GM19025 (cell line): ENCODE measurements around the gene RNF141.

Experiments
- ATAC-seq: cut with Tn5 transposase; IDR thresholded peaks from one replicate; pipeline ENCODE4 v1.9.1; 2021; ENCODE audit warnings: mild to moderate bottlenecking, low read depth, moderate library complexity; ENCODE audit not compliant: unreplicated experiment

RNF141 gene, protein sequence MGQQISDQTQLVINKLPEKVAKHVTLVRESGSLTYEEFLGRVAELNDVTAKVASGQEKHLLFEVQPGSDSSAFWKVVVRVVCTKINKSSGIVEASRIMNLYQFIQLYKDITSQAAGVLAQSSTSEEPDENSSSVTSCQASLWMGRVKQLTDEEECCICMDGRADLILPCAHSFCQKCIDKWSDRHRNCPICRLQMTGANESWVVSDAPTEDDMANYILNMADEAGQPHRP

DNA sequence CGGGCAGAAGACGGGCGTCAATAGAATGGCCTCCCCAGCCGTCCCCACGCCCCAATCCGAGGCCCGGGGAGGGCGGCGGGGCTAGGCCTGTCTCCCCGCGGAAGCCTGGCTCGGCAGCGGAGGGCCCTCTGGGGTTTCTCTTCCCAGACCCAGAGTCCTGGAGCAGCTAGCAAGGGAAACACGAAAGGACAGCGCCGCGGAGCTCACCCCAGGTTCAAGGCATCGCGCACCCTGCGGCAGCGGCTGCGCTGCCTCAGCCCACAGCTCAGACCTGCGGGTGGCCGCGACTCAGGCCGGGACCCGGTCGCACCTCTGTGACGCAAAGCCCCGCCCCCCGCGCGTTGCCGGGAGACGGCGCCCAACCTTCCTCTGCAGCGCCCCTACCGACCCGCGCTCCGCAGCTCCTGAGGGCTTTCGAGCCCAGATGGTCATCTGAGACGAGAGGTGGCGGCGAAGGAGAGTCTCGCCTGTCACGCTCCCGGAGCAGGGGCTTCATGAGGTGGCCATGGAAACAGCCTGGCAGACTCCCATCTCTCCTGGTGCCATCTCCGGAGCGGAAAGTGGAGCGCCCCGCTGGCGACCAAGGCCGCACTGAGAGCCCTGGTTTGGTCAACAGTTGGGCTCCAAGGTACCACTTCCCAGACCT lies at the start of gene RNF141:
TSS of gene RNF141 (minus strand) at position 273 of the 646 bp plus-strand sequence. CDS start 7,029 bp downstream, outside the sequence.
- ATAC-seq = peak; percentile 99

DNA sequence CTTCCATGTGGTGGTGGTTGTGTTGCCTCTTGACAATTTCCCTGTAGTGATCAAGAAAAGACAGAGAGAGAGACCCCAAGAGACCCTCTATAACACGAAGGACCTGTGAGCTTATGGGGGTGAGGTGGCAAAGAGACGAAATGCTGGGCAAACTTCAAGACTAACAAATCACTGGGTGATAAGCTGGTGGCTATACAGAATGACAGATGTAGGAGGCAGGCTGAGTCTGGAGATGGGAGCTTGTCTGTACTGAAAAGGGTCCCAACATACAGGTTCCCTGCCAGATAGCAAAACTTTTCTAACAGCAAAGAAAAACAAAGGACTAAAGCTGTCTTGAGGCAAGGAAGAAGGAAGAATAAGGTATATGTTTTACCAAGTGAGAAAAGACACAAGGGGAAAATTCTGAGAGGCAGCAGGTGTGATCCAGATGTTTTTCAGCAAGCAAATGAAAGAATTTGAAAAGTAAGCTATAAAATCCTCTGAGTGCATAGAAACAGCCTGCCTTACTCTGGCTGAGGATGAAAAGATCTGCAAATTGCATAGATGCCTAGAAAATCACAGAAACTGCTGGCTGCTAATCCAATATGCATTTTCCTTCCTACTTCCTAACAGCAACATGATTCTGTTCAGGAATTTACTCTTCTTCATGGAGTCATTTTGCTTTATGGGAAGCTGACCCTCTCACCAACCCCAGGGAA lies 49.4 kb upstream of the RNF141 start:
- no peak for ATAC-seq

DNA sequence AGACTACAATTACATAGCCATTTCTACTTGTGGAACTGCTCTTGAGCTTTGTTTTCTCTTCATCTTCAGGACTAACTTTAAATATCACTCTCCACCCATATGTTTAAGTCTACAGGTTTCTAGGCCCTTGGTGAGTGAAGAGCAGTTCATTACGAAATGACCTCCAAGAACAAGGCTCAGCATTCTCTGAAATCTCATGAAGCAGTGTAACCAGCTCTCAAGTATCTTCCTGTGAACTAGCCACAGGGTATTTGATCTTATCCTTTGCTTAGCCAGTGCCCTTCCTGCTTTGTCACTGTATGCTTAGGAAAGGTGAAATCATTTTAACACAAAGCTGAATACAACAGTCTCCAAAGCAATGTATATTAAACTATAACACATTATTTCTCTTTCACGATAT lies 47.9 kb upstream of the RNF141 start:
- no peak for ATAC-seq

DNA sequence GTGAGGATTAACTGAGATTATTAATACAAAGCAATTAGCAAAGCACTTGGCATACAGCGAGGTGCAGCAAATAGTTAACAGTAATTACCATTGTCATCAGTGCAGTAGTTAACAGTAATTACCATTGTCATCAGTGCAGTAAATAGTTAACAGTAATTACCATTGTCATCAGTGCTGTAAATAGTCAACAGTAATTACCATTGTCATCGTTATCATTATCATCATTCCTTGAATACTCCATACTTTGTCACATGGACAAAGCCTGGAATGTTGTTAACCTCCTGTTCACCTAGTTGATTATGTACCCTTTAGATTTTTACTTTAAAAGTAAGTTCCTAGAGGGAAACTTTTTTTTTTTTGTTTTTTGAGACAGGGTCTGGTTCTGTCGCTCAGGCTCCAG lies 47.0 kb upstream of the RNF141 start:
- ATAC-seq = no peak

DNA sequence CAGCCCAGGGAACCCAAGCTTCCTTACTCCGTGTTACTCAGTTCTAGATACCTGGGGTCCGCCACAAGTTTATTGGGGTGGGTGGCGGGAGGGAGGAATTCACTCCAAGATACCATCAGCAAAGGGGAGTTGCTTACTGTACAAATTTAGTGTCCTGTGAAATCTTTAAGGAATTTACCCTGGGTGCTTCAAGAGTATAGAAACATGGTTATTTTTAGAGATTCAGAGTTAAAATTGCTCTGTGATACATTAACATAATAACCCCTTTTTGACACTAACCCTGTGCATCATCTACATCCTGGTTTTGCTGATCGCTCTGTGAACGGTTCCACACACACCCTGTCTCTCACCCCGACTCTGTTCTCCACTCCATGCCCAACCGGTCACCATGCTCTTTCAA lies 46.4 kb upstream of the RNF141 start:
- no peak for ATAC-seq

DNA sequence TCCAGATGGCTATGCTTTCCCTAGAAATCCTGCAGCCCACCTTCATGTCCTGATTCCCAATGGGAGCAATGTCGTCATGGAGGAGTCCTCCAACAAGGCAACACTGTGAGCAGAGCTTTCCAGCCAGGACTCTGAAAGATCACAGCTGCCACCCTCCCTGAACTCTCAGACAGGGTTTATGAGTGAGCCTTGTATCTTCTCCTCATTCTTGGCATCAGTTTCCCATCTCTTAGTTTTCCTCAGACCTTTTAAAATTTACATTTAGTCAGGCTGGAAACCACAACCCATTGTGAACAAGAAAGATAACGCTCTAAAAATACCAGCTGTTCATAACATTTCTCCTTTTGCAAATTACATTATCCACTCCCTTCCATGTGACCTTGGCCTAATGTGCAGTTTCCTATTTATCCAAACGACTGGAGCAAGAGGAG lies 43.1 kb upstream of the RNF141 start:
- no peak for ATAC-seq

DNA sequence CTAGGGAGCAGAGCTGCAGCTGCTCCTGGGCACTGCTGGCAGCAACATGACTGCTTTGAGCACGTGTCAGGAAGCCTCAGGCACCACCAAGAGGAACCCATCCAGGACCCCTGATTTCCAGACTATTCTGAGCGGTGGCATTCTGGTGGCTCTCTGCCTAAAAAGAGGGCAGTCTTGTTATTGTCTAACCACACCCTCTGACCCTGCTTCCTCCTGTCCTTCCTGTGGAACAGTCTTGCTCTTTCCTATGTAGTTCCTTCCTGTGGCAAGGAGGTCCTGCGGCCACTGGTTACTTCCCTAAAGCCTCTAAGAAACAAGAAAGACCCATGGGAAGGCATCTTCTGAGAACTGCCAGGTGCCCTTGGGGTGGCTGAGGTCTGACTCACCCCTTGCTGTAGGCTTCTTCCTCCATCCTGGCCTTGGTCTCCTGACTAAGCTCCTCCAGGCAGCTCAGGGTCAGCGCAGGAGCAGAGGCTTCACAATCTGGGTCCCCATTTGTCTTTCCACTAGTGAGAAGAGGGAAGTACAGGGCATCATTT lies 40.6 kb upstream of the RNF141 start:
- ATAC-seq = no peak

DNA sequence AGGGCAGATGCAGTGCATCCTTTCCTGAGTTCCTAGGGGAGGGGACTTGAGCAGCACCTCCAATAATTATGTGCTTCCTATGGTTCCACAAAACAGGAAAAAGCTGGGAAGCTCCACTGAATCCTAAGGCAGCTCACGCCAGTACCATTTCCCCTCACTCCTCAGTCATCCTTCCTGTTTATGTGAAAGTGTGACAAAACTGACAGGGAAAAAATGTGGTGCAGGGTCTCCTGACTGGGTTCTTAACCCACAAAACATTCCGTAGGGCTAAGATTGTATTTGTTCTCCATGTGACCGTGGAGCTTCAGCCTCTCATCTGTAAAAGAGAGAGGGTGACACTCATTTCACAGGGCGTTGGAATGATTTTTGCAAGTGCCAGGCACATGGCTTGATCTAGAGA lies 39.6 kb upstream of the RNF141 start:
- ATAC-seq = no peak

DNA sequence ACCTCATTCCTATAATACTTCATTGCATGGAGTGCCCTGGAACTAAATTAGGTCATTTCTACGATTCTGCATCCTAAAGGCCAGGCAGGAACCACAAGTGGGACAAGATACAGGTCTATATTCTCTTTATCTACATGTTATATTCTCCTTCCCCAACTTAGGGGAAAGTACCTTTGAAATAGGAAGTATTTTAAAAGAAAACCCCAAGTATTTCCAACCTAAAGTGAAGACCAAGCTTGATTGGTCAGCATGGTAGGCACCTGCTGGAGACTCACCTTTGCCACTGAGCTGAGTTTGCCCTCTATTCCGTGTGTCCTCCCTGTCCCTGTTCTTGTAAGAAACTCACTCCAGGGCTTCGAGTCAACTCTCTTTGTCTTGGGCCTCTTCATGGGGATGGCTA lies 38.7 kb upstream of the RNF141 start:
- ATAC-seq = no peak

DNA sequence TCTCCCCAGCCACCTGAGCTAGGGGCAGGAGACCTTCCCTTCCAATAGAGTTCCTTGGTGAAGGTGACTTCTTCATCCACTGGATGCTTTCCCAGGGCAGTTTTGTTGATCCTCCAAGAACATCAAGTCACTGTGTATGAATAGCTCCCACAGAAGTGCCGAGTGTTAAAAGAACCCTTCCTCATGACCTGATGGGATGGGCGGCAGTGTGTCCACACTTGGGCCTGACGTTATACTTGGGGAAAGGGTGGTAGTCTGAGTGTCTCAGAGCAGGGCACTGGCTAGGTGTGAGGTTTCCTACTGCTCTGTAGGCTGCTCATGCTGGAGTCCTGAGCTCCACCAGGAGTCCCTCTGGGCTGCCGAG lies 35.0 kb upstream of the RNF141 start:
- ATAC-seq = no peak

DNA sequence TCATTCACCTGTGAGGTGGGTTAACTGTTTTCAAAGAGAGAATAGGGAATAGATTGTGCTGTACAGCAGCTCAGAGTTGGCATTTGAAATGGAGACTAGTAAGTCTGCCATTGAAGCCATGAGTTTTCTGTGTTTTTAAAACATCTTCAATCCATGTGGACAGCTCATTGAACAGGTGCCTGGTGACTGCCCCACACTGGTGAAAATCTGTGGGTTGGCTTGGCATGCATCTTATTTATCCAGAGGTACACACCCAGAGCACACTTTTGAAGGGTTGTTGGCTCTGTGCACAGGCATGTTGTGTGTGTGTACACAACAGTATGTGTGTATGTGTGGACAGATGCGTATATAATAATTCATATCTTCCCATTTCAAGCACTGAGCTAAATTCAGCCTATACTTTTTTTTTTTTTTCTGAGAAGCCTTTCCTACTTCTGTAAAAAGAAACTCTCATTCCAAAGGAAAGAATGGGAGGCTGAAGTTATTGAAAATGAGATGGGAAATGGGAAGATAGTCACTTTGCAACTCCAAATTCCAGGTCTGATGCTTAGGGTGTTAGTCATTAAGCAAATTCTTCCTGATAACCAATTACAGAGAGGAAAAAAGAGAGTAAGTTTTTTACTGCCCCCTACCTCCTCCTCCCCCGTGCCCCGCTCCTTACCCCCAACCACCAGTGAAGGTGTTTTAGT lies 34.5 kb upstream of the RNF141 start:
- no peak for ATAC-seq

DNA sequence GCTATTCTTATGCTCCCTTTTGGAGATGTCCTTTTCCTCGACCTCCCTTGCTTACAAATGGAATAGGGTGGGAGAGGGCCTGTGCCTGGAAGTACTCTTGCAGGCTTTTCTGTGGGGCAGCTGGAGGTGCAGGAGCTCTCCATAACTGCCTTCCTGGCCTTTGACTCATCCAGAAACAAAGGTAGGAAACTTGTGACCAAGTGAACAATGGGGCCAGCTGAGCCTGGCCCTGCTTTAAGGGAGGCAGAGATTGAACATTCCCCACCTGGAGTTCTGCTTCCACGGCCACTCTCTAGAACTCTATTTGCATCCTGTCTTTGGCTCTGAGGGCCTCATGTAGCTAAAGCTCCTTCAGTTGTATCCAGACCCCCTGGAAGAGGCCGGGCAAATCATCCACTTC lies 32.6 kb upstream of the RNF141 start:
- ATAC-seq = no peak

DNA sequence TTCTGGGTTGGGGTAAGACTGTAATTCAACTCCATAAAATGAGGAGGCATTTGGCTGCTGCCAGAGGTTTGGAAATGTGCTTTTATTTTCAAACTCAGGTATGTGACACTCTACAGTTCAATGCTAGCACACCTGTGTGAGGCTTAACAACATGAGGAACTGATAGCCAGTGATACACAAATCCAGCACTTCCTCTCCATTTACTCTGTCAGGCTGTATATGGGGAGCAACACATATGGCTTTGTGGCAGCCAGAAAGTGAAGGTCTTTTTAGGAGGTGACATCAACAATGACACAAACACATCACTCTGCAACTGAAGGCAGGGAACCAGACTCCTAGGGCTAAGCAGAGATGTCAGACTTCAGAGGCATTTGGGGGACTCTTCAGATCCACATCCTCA lies 32.0 kb upstream of the RNF141 start:
- no peak for ATAC-seq

DNA sequence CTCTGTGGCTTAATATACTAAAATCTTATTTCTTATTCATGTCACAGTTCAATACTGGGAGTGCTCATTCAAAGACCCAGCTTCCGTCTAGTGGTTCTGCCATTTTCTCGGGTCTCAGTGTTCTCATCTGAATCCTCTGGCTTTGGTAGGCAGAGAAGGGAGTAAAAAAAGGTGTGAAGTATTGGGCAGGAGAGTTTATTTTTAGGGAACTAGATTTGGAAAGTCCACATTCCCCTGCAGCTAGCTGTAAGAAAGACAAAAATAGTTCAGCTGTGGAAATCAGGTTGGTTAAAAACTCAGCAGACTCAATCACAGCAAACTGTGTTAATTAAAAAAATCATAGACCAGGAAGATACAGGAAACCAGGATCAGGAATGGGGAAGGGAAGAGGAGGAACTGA lies 31.5 kb upstream of the RNF141 start:
- ATAC-seq = no peak

DNA sequence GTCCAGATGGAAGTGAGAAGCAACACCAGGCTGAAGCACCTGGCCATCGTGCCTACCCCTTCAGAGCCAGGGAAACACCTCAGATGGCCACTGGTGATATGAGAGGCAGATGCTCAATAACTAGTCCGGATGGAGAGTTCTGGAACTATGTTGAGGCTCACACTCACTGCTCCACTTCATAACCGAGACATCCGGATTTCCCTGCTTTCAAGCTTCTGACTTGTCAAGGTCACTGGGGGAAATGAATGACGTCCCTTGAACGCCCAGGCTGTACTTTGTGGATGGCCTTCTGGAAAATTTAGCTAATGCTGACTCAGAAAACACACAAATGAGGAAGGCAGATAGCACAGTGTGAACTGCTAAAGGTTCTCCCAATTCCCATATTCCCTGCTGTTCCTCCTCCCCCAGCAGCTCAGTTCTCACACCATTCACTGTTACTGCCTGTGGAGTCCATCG lies 27.5 kb upstream of the RNF141 start, which contains the start of gene LYVE1:
TSS of gene LYVE1 (minus strand) at position 180 of the 456 bp plus-strand sequence. CDS start at position 47, 133 bp downstream.
- no peak for ATAC-seq

DNA sequence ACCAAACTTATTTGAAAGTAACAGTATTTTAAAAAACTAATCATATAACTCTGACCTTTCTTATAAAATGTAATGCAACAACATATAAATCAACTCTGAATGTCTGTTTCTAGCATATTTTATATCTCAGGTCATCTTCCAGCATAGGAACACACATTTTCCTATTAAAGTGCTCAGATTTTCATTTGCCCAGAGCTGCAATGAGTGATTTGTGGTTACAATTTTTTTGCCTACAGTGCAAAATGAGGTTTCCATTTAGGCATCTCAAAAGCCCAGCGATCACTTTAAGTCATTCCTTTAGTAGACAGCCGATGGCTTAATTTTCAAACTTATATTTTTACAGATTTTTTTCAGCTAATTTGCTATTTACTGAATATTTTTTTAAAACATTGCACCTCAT lies 26.5 kb upstream of the RNF141 start:
- ATAC-seq = no peak

DNA sequence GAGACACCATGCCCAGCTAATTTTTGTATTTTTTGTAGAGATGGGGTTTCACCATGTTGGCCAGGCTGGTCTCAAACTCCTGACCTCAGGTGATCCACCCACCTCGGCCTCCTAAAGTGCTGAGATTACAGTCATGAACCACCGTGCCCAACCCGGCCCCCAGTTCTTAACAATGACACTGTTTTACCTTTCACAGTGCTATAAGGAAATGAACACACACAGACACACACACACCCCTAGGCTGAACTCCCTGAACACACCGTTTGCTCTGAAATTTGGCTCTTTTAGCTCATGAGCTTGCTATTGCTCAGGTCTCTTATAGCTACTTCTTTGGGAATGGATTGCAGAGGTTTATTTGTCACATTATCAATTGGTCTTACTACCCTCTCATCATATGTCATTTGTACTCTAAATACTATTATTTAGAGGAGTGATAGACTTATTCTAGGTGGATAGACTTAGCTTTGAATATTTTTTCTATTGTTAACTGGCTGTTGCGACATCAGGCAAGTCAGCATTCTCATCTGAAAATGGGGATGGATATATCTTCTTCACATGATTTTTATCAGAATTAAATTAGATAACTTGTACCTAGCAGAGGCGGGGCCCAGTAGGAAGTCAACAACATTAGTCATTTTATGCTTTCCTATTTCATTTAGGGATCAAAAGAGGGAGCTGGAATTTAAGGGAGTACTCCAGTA lies 25.4 kb upstream of the RNF141 start:
- no peak for ATAC-seq

DNA sequence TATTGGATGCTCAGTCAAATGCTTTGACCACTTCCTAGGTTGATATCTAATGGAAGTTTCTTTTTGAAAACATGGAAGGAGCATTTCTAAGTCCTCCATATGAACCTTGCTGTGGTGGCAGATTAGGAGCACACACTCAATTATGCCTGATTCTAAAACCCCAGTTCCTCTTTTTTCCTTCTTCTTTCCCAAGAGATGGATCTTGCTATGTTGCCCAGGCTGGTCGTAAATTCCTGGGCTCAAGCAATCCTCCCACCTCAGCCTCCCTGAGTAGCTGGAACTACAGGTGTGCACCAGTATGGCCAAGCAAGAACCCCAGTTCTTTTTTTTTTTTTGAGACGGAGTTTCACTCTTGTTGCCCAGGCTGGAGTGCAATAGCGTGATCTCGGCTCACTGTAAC lies 24.5 kb upstream of the RNF141 start:
- ATAC-seq = no peak

DNA sequence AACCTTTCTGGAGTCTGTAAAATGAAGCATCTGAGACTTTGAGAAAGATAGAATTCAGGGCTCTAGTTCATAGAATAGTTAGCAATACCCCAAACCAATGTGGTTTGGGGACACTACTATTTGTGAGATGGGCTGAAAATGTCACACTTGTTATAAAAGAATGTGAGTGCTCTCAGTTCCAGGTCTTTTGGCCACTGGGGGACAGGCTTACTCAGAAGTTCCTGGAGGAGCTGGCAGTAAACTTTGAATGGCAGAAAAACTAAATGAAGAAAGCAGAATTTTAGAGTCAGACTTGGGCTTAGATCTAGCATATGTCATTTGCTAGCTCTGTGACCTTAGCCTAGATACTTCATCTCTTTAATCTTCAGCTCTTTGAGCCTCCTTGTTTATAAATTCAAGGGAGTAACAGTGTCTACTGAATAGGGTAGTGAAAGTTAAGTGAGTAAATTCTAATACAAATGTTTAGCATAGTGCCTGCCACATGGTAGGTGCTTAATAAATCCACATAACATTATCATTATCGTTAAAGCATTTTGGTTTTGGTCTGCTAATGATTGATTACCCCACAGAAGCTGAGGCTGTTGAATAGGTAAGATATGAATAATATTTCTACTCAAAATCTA lies 23.8 kb upstream of the RNF141 start:
- no peak for ATAC-seq

DNA sequence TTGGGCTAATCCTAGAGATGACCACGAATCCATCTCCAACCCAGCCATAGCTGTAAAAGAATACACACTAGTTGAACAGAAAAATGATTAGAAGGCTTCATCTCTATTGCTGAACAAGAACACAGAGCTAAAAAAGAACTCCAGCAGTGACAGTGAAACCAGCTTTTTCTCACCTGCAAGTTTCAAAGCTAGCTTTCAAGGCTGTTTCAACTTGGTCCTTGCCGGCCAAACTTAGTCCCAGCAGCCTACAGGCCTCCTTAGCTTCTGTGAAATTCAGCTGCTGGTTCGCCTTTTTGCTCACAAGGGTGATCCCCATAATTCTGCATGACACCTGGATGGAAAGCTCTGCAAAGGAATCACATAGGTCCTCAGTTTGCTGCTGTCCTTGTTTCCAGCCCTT lies 23.0 kb upstream of the RNF141 start:
- no peak for ATAC-seq
